ENCODE data around the gene SLC13A3.

- TF ChIP-seq CTCF (conservative IDR thresholded peaks at IDR 0.05), result no peak
- TF ChIP-seq ZFX (IDR thresholded peaks at IDR 0.05), result no peak
These were observed 14.3 kb upstream of the SLC13A3 start for GRCh38 chr20:46665602-46666001.

All from C4-2B (cell line).